ENCODE data around the gene ITSN1.

DNA sequence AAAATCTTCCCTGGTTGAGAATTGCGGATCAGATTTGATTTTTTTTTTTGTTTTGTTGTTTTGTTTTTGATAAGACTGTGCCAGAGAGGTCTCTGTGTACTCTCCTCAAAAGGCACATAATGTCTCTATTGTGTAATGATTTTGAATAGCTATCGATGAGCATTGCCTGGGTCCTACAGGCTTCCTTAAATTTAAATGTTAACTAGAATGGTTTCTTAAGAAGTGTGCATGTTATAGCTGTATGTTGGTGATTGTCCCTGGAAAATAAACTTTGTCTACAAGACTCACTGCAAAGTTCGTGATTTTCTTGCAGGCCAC lies 121.2 kb downstream of the ITSN1 start:
- no peak for TF ChIP-seq ESRRG (CRISPR knock-in tag; IDR thresholded peaks at IDR 0.05)
- TF ChIP-seq, protein P1, sequence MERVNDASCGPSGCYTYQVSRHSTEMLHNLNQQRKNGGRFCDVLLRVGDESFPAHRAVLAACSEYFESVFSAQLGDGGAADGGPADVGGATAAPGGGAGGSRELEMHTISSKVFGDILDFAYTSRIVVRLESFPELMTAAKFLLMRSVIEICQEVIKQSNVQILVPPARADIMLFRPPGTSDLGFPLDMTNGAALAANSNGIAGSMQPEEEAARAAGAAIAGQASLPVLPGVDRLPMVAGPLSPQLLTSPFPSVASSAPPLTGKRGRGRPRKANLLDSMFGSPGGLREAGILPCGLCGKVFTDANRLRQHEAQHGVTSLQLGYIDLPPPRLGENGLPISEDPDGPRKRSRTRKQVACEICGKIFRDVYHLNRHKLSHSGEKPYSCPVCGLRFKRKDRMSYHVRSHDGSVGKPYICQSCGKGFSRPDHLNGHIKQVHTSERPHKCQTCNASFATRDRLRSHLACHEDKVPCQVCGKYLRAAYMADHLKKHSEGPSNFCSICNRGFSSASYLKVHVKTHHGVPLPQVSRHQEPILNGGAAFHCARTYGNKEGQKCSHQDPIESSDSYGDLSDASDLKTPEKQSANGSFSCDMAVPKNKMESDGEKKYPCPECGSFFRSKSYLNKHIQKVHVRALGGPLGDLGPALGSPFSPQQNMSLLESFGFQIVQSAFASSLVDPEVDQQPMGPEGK (CRISPR knock-in tag; IDR thresholded peaks at IDR 0.05; ENCODE audit: borderline replicate concordance) = no peak
- TF ChIP-seq OSR1 (CRISPR knock-in tag; IDR thresholded peaks at IDR 0.05) = no peak
- no peak for TF ChIP-seq ZFP30 (CRISPR knock-in tag; IDR thresholded peaks at IDR 0.05)
- TF ChIP-seq, protein P2, sequence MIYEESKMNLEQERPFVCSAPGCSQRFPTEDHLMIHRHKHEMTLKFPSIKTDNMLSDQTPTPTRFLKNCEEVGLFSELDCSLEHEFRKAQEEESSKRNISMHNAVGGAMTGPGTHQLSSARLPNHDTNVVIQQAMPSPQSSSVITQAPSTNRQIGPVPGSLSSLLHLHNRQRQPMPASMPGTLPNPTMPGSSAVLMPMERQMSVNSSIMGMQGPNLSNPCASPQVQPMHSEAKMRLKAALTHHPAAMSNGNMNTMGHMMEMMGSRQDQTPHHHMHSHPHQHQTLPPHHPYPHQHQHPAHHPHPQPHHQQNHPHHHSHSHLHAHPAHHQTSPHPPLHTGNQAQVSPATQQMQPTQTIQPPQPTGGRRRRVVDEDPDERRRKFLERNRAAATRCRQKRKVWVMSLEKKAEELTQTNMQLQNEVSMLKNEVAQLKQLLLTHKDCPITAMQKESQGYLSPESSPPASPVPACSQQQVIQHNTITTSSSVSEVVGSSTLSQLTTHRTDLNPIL (CRISPR knock-in tag; IDR thresholded peaks at IDR 0.05; ENCODE audit: low read depth) = no peak
- no peak for TF ChIP-seq SNAI2 (CRISPR knock-in tag; IDR thresholded peaks at IDR 0.05)
- TF ChIP-seq, protein P3, sequence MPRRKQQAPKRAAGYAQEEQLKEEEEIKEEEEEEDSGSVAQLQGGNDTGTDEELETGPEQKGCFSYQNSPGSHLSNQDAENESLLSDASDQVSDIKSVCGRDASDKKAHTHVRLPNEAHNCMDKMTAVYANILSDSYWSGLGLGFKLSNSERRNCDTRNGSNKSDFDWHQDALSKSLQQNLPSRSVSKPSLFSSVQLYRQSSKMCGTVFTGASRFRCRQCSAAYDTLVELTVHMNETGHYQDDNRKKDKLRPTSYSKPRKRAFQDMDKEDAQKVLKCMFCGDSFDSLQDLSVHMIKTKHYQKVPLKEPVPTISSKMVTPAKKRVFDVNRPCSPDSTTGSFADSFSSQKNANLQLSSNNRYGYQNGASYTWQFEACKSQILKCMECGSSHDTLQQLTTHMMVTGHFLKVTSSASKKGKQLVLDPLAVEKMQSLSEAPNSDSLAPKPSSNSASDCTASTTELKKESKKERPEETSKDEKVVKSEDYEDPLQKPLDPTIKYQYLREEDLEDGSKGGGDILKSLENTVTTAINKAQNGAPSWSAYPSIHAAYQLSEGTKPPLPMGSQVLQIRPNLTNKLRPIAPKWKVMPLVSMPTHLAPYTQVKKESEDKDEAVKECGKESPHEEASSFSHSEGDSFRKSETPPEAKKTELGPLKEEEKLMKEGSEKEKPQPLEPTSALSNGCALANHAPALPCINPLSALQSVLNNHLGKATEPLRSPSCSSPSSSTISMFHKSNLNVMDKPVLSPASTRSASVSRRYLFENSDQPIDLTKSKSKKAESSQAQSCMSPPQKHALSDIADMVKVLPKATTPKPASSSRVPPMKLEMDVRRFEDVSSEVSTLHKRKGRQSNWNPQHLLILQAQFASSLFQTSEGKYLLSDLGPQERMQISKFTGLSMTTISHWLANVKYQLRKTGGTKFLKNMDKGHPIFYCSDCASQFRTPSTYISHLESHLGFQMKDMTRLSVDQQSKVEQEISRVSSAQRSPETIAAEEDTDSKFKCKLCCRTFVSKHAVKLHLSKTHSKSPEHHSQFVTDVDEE (CRISPR knock-in tag; IDR thresholded peaks at IDR 0.05) = no peak
- no peak for TF ChIP-seq ZNF565 (CRISPR knock-in tag; conservative IDR thresholded peaks at IDR 0.05; ENCODE audit: low read depth)
- TF ChIP-seq, protein P4, sequence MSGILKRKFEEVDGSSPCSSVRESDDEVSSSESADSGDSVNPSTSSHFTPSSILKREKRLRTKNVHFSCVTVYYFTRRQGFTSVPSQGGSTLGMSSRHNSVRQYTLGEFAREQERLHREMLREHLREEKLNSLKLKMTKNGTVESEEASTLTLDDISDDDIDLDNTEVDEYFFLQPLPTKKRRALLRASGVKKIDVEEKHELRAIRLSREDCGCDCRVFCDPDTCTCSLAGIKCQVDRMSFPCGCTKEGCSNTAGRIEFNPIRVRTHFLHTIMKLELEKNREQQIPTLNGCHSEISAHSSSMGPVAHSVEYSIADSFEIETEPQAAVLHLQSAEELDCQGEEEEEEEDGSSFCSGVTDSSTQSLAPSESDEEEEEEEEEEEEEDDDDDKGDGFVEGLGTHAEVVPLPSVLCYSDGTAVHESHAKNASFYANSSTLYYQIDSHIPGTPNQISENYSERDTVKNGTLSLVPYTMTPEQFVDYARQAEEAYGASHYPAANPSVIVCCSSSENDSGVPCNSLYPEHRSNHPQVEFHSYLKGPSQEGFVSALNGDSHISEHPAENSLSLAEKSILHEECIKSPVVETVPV (CRISPR knock-in tag; IDR thresholded peaks at IDR 0.05) = no peak
- TF ChIP-seq ARNTL (CRISPR knock-in tag; IDR thresholded peaks at IDR 0.05; ENCODE audit: borderline replicate concordance, low read depth) = no peak
- no peak for TF ChIP-seq ISL1 (CRISPR knock-in tag; IDR thresholded peaks at IDR 0.05)
- TF ChIP-seq, protein P5, sequence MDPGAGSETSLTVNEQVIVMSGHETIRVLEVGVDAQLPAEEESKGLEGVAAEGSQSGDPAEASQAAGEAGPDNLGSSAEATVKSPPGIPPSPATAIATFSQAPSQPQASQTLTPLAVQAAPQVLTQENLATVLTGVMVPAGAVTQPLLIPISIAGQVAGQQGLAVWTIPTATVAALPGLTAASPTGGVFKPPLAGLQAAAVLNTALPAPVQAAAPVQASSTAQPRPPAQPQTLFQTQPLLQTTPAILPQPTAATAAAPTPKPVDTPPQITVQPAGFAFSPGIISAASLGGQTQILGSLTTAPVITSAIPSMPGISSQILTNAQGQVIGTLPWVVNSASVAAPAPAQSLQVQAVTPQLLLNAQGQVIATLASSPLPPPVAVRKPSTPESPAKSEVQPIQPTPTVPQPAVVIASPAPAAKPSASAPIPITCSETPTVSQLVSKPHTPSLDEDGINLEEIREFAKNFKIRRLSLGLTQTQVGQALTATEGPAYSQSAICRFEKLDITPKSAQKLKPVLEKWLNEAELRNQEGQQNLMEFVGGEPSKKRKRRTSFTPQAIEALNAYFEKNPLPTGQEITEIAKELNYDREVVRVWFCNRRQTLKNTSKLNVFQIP (CRISPR knock-in tag; IDR thresholded peaks at IDR 0.05; ENCODE audit: borderline replicate concordance, low read depth) = no peak
- no peak for TF ChIP-seq TOX (CRISPR knock-in tag; IDR thresholded peaks at IDR 0.05; ENCODE audit: borderline replicate concordance)
- no peak for TF ChIP-seq TCF4 (CRISPR knock-in tag; IDR thresholded peaks at IDR 0.05; ENCODE audit: borderline replicate concordance)
